CD4-positive, alpha-beta T cell (primary cell): ENCODE data around the gene ANXA6. TPM values are rescaled to one million over a fixed set of nuclear protein-coding genes. Genes with fewer than 3 reads are reported as not detected.

Source experiments
- ATAC-seq: fragments of 200-7000 bp; cut with Tn5 transposase; one replicate; pipeline ENCODE4 v1.10.0; 2022; ENCODE audit warnings: mild to moderate bottlenecking; ENCODE audit not compliant: poor library complexity
- CTCF ChIA-PET: fragments of 350-600 bp; sonication (Branson Sonifier 250); formaldehyde crosslinking; loops from one replicate; lab custom pipeline; 2021; ENCODE audit warnings: antibody characterized with exemption, inconsistent platforms; lab: Charles Lee
- POLR2A ChIA-PET: fragments of 350-600 bp; sonication (Branson Sonifier 250); formaldehyde crosslinking; loops from one replicate; lab custom pipeline; 2021; ENCODE audit warnings: antibody characterized with exemption, inconsistent platforms; lab: Charles Lee
- DNase-seq, 14 experiments: peaks; one replicate each; pipeline ENCODE4 v3.0.0-alpha.2; 2013 to 2020; ENCODE audit warnings: mixed read lengths in 2 of 14
- H3K27ac ChIP-seq, 2 donors: one replicate each; pipeline versions ENCODE4 v1.5.1 to v1.7.0; 2013; ENCODE audit warnings: low read length in 2 of 2, low read depth in 1 of 2, mild to moderate bottlenecking in 1 of 2
- H3K27me3 ChIP-seq, 2 experiments: 1 replicate in 1 of 2; 2 replicates in 1 of 2; pipeline versions ENCODE4 v1.6.1 to v1.7.0; 2013; ENCODE audit warnings: low read length in 2 of 2, control low read depth in 1 of 2, mild to moderate bottlenecking in 1 of 2, moderate library complexity in 1 of 2; ENCODE audit not compliant: insufficient read depth in 2 of 2, control insufficient read depth in 1 of 2
- H3K36me3 ChIP-seq: one replicate; pipeline ENCODE4 v1.6.1; 2013; ENCODE audit warnings: low read length, control low read depth; ENCODE audit not compliant: insufficient read depth
- H3K4me1 ChIP-seq: one replicate; pipeline ENCODE4 v1.6.1; 2013; ENCODE audit warnings: low read length, control low read depth; ENCODE audit not compliant: insufficient read depth
- H3K4me3 ChIP-seq: one replicate; pipeline ENCODE4 v1.5.1; 2013; ENCODE audit warnings: mild to moderate bottlenecking, low read length, moderate library complexity
- H3K9me3 ChIP-seq, 2 experiments: 1 replicate in 1 of 2; 2 replicates in 1 of 2; pipeline versions ENCODE4 v1.6.1 to v1.7.0; 2013; ENCODE audit warnings: low read length in 2 of 2, mild to moderate bottlenecking in 2 of 2, control low read depth in 1 of 2, moderate library complexity in 1 of 2; ENCODE audit not compliant: control insufficient read depth in 1 of 2, insufficient read depth in 1 of 2
- H3K27ac Mint-ChIP-seq: one replicate; pipeline ENCODE4 v1.8.0; 2020; ENCODE audit warnings: mixed read lengths
- H3K27me3 Mint-ChIP-seq: one replicate; pipeline ENCODE4 v1.8.0; 2021; ENCODE audit warnings: mixed read lengths
- H3K36me3 Mint-ChIP-seq: one replicate; pipeline ENCODE4 v1.8.0; 2021; ENCODE audit warnings: low read depth, mixed read lengths
- H3K4me1 Mint-ChIP-seq: one replicate; pipeline ENCODE4 v1.8.0; 2021; ENCODE audit warnings: low read depth, mixed read lengths
- H3K4me3 Mint-ChIP-seq: one replicate; pipeline ENCODE4 v1.8.0; 2020; ENCODE audit warnings: mild to moderate bottlenecking, mixed read lengths
- H3K9me3 Mint-ChIP-seq: one replicate; pipeline ENCODE4 v1.8.0; 2020; ENCODE audit warnings: mixed read lengths
- intact Hi-C, 2 experiments: fragments of 100-400 bp; cut with DNase I in 1 of 2; cut with micrococcal nuclease in 1 of 2; formaldehyde crosslinking; loops; one replicate each; pipeline versions ENCODE4 v1.15.1 to v1.9.0; 2023 to 2025; cut with DNase I, micrococcal nuclease
- total RNA-seq, 174 experiments: library from RNA in 2 of 174; stranded (reverse) in 2 of 174; gene quantifications; one replicate each; pipeline ENCODE4 v1.2.3 and lab custom pipeline; 2021 to 2026
- TF ChIP-seq, protein P1 (sequence below): fragments of 200-600 bp; IDR thresholded peaks from one replicate; pipeline ENCODE4 v1.8.0; 2022; ENCODE audit warnings: antibody characterized with exemption, mild to moderate bottlenecking

ANXA6 gene
- total RNA-seq, 2 experiments from 2014 or later = 108 to 130 TPM

- Mint-ChIP-seq H3K36me3 (peaks cover 72% of the 10 kb centered on the region), H3K4me3 (peak overlapping the region; percentile 68), H3K27me3 (no peaks in the 10 kb centered on the region), H3K4me1 (peaks cover 56% of the 10 kb centered on the region), H3K9me3 (no peaks in the 10 kb centered on the region), H3K27ac (peak overlapping the region; percentile 90)
- Histone ChIP-seq H3K4me1 (peaks cover 41% of the 10 kb centered on the region), H3K4me3 (no peak overlapping the region), H3K27me3 (no peaks in the 10 kb centered on the region), H3K27ac (peak overlapping the region; percentile 38 to 49), H3K36me3 (peaks cover 63% of the 10 kb centered on the region), H3K9me3 (no peaks in the 10 kb centered on the region)
- intact Hi-C loops = no loop called here
- ATAC-seq (peak; percentile 74), DNase-seq (peak in 6 of 14 experiments; percentile 4 to 76 (median 58))
- TF ChIP-seq, protein P1, sequence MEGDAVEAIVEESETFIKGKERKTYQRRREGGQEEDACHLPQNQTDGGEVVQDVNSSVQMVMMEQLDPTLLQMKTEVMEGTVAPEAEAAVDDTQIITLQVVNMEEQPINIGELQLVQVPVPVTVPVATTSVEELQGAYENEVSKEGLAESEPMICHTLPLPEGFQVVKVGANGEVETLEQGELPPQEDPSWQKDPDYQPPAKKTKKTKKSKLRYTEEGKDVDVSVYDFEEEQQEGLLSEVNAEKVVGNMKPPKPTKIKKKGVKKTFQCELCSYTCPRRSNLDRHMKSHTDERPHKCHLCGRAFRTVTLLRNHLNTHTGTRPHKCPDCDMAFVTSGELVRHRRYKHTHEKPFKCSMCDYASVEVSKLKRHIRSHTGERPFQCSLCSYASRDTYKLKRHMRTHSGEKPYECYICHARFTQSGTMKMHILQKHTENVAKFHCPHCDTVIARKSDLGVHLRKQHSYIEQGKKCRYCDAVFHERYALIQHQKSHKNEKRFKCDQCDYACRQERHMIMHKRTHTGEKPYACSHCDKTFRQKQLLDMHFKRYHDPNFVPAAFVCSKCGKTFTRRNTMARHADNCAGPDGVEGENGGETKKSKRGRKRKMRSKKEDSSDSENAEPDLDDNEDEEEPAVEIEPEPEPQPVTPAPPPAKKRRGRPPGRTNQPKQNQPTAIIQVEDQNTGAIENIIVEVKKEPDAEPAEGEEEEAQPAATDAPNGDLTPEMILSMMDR = no peak
- ChIA-PET CTCF (interaction anchor here (0.8 to 3.5 kb wide), 4 partner anchors 8 to 52 kb away, joined by 3 to 13 read pairs (median 4); no protein-coding TSS in a partner anchor), POLR2A (interaction anchor here (0.9 to 4.6 kb wide), 8 partner anchors 9 to 87 kb away, joined by 3 to 31 read pairs (median 6); partner anchors contain the start of genes CCDC69 and GM2A)
Observed at GRCh38 chr5:151202381-151203139, 45.0 kb upstream of the ANXA6 start.

GRCh38 chr5:151200913-151201595 lies 43.5 kb upstream of the ANXA6 start:
- ATAC-seq = no peak
- H3K36me3 ChIP-seq = peaks cover 71% of the 10 kb centered on the region

GRCh38 chr5:151199581-151200185 lies 42.1 kb upstream of the ANXA6 start:
- intact Hi-C loops = loop anchor here in 1 of 2 experiments (5.0 kb wide), 1 partner anchor 38 kb away; no protein-coding TSS in a partner anchor
- TF ChIP-seq, protein P1 = no peak
- Mint-ChIP-seq H3K4me1 (peaks cover 66% of the 10 kb centered on the region), H3K27ac (peak overlapping the region; percentile 61), H3K9me3 (peaks cover 2% of the 10 kb centered on the region), H3K4me3 (no peak overlapping the region), H3K36me3 (peaks cover 86% of the 10 kb centered on the region), H3K27me3 (no peaks in the 10 kb centered on the region)
- DNase-seq (no peak), ATAC-seq (no peak)
- H3K9me3 ChIP-seq = no peaks in the 10 kb centered on the region
- H3K36me3 ChIP-seq = peaks cover 62% of the 10 kb centered on the region
- ChIA-PET CTCF (no interaction called here), POLR2A (interaction anchor here (0.6 to 1.3 kb wide), 3 partner anchors 11 to 28 kb away, joined by 3 to 5 read pairs (median 4); partner anchors contain the start of gene CCDC69)
- H3K27ac ChIP-seq = no peak overlapping the region
- H3K4me3 ChIP-seq = no peak overlapping the region
- H3K27me3 ChIP-seq = no peaks in the 10 kb centered on the region
- peaks cover 42% of the 10 kb centered on the region for H3K4me1 ChIP-seq

More at GRCh38 chr5:151200913-151201595, 43.5 kb upstream of the ANXA6 start:
- intact Hi-C loops = no loop called here
- CTCF ChIA-PET = no interaction called here
- Histone ChIP-seq H3K4me1 (peaks cover 45% of the 10 kb centered on the region), H3K9me3 (no peaks in the 10 kb centered on the region), H3K27me3 (no peaks in the 10 kb centered on the region), H3K27ac (peak overlapping the region; percentile 4 to 48), H3K4me3 (no peak overlapping the region)
- peak overlapping the region; percentile 8 for H3K4me3 Mint-ChIP-seq
- peaks cover 66% of the 10 kb centered on the region for H3K4me1 Mint-ChIP-seq
- POLR2A ChIA-PET = interaction anchor here (0.8 to 4.6 kb wide), 4 partner anchors 9 to 112 kb away, joined by 3 to 31 read pairs (median 8); no protein-coding TSS in a partner anchor
- no peaks in the 10 kb centered on the region for H3K9me3 Mint-ChIP-seq
- TF ChIP-seq, protein P1 = no peak
- no peaks in the 10 kb centered on the region for H3K27me3 Mint-ChIP-seq
- H3K36me3 Mint-ChIP-seq = peaks cover 85% of the 10 kb centered on the region
- H3K27ac Mint-ChIP-seq = peak overlapping the region; percentile 90
- DNase-seq = no peak
